A673 (cell line): ENCODE data around the gene RALGAPB. TPM values are rescaled to one million over a fixed set of nuclear protein-coding genes. Genes with fewer than 3 reads are reported as not detected.

ENCODE experiments used
- BruUV-seq: library from RNA; stranded (reverse); fragments of 400-500 nt; replicated peaks from 2 replicates; lab custom pipeline; 2021; lab: Mats Ljungman, UMichigan
- CTCF ChIA-PET: fragments of 300-600 bp; sonication (Branson Sonifier 250); formaldehyde crosslinking; loops from one replicate; lab custom pipeline; 2022; ENCODE audit warnings: antibody characterized with exemption; lab: Charles Lee
- POLR2A ChIA-PET: fragments of 300-600 bp; sonication (Branson Sonifier 250); formaldehyde crosslinking; loops from one replicate; lab custom pipeline; 2022; ENCODE audit warnings: antibody characterized with exemption; ENCODE audit not compliant: low non-redundant PET; lab: Charles Lee
- DNase-seq: peaks from one replicate; pipeline ENCODE4 v3.0.0-alpha.2; 2015; ENCODE audit warnings: low spot score
- H3K27ac ChIP-seq: fragments of 200-600 bp; sonication (generic); 2 replicates; pipeline ENCODE4 v1.5.1; 2016; ENCODE audit warnings: mixed run types, low read depth, mild to moderate bottlenecking, mixed read lengths, antibody characterized with exemption, low read length; ENCODE audit not compliant: poor library complexity, severe bottlenecking
- H3K27me3 ChIP-seq: fragments of 200-600 bp; sonication (generic); replicated peaks from 2 replicates; pipeline ENCODE4 v1.6.1; 2017; ENCODE audit warnings: mixed run types, low read depth, mild to moderate bottlenecking, mixed read lengths, antibody characterized with exemption, low read length; ENCODE audit not compliant: insufficient read depth, poor library complexity
- H3K36me3 ChIP-seq: fragments of 200-600 bp; sonication (generic); 2 replicates; pipeline ENCODE4 v1.6.1; 2016; ENCODE audit warnings: mixed run types, mild to moderate bottlenecking, mixed read lengths, antibody characterized with exemption, low read length; ENCODE audit not compliant: insufficient read depth, poor library complexity, severe bottlenecking
- H3K4me1 ChIP-seq: fragments of 200-600 bp; sonication (generic); 2 replicates; pipeline ENCODE4 v1.6.1; 2017; ENCODE audit warnings: mixed run types, mild to moderate bottlenecking, mixed read lengths, antibody characterized with exemption, low read length; ENCODE audit not compliant: insufficient read depth, poor library complexity, severe bottlenecking
- H3K4me3 ChIP-seq: fragments of 200-600 bp; sonication (generic); 2 replicates; pipeline ENCODE4 v1.5.1; 2016; ENCODE audit warnings: low read depth, mixed run types, mild to moderate bottlenecking, mixed read lengths, low read length; ENCODE audit not compliant: poor library complexity, severe bottlenecking
- H3K9me3 ChIP-seq: fragments of 200-600 bp; sonication (generic); 2 replicates; pipeline ENCODE4 v1.6.1; 2016; ENCODE audit warnings: mixed run types, low read depth, mild to moderate bottlenecking, mixed read lengths, antibody characterized with exemption, low read length; ENCODE audit not compliant: poor library complexity, severe bottlenecking
- EZH2 ChIP-seq: fragments of 200-600 bp; sonication (generic); IDR thresholded peaks from 2 replicates; pipeline ENCODE4 v1.6.1; 2017; ENCODE audit warnings: borderline replicate concordance, low read depth, mild to moderate bottlenecking, mixed read lengths, antibody characterized with exemption, low read length; ENCODE audit not compliant: poor library complexity, severe bottlenecking
- intact Hi-C: fragments of 100-400 bp; cut with micrococcal nuclease; formaldehyde crosslinking; loops from one replicate; pipeline ENCODE4 v1.10.0; 2022; ENCODE audit not compliant: unreplicated experiment
- total RNA-seq: library from RNA; stranded (reverse); gene quantifications from 2 replicates; pipeline ENCODE4 v1.2.3, GENCODE V29; 2021
- TF ChIP-seq, protein P1 (sequence below): fragments of 300-800, 200-600 bp; sonication (generic); conservative IDR thresholded peaks from 2 replicates; pipeline ENCODE4 v1.5.1; 2017; ENCODE audit warnings: low read depth, mild to moderate bottlenecking, antibody characterized with exemption, low read length, moderate library complexity, mixed read lengths

The RALGAPB gene
- total RNA-seq, 1 experiment from 2014 or later = 34.4 TPM

DNA sequence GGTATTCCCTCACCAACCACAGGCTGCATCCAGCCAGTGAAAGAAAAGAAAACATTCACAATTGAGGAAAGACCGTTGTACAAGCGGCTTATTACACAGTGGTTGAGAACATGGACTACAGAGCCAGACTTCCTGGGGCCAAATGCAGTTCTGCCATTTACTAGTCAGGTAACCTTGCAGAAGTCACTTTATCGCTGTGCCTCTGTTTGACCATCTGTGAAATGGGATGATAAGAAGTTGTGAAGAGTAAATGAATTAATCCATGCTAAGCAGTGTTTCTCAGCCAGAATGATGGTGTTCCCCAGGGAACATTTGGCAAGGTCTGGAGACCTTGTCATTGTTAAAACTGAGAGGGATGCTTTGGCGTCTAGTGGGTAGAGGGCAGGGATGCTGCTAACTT lies 143.8 kb downstream of the RALGAPB start:
- intact Hi-C loops = no loop called here
- ChIA-PET POLR2A (no interaction called here), CTCF (interaction anchor here (1.0 kb wide), 1 partner anchor 12 kb away, joined by 3 read pairs; no protein-coding TSS in a partner anchor)
- no peak for DNase-seq
- no TSS peak for BruUV-seq
- Histone ChIP-seq H3K4me3 (no peak overlapping the region), H3K36me3 (no peaks in the 10 kb centered on the region), H3K27ac (no peak overlapping the region), H3K27me3 (peaks cover 23% of the 10 kb centered on the region), H3K4me1 (no peaks in the 10 kb centered on the region), H3K9me3 (no peaks in the 10 kb centered on the region)
- TF ChIP-seq, protein P1, sequence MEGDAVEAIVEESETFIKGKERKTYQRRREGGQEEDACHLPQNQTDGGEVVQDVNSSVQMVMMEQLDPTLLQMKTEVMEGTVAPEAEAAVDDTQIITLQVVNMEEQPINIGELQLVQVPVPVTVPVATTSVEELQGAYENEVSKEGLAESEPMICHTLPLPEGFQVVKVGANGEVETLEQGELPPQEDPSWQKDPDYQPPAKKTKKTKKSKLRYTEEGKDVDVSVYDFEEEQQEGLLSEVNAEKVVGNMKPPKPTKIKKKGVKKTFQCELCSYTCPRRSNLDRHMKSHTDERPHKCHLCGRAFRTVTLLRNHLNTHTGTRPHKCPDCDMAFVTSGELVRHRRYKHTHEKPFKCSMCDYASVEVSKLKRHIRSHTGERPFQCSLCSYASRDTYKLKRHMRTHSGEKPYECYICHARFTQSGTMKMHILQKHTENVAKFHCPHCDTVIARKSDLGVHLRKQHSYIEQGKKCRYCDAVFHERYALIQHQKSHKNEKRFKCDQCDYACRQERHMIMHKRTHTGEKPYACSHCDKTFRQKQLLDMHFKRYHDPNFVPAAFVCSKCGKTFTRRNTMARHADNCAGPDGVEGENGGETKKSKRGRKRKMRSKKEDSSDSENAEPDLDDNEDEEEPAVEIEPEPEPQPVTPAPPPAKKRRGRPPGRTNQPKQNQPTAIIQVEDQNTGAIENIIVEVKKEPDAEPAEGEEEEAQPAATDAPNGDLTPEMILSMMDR = no peak
- TF ChIP-seq EZH2 = no peak

DNA sequence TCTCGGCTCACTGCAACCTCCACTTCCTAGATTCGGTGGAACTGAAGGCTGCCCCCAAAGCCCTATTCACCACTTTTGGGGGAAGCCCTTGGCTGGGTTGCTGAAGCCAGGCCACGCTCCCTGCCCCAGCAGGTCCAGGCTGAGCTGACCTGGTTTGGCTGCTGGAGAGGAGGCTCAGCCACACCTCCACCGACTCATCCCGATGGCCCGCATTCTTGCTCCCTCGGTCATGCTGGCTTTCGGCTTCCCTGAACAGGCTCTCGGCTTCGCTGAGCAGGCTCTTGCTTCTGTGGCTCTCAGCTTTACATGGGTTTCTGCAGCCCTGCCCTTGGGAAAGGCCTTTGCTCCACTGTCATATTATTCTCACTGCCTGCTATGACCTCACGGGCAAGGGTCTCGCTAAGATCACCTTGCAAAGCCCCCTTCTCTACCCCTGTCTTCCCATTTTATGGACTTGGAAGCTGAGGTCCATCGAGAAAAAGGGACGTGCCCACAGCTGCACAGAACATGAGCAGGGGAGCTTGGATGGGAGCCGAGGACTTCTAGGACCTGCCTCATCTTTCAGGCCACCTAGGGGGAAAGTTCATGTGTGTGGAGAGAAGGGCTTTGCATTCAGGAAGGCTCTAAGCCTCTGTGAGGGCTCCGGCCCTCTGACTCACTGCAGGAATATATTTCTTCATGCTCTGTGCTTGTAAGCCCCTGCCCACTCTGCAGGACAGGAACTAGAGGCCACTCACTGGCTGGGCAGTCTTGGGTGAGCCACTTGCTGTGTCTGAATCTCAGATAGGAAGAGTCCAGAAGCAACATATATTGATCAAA lies 144.6 kb downstream of the RALGAPB start:
- no peaks in the 10 kb centered on the region for H3K36me3 ChIP-seq
- no peak for DNase-seq
- ChIA-PET CTCF (interaction anchor here (0.7 kb wide), 1 partner anchor 14 kb away, joined by 3 read pairs; no protein-coding TSS in a partner anchor), POLR2A (no interaction called here)
- no TSS peak for BruUV-seq
- H3K4me1 ChIP-seq = no peaks in the 10 kb centered on the region
- H3K27ac ChIP-seq = no peak overlapping the region
- no peak overlapping the region for H3K4me3 ChIP-seq
- H3K27me3 ChIP-seq = peaks cover 24% of the 10 kb centered on the region
- intact Hi-C loops = no loop called here
- no peak for TF ChIP-seq EZH2
- TF ChIP-seq, protein P1 = no peak
- no peaks in the 10 kb centered on the region for H3K9me3 ChIP-seq

DNA sequence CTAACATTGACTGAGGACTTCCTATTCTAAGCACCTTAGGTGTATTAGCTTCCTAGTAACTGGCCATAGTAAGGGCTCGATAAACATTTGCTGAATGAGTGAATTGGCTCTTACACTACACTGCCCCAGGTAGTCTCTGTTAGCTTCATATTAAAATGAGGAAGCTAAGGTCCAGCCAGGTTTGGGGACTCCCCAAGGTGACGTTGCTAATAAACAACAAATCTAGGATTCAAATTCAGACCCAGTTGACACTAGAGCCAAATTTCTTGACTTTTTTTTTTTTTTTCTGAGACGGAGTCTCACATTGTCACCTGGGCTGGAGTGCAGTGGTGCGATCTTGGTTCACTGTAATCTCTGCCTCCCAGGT lies 145.2 kb downstream of the RALGAPB start:
- intact Hi-C loops = no loop called here
- Histone ChIP-seq H3K9me3 (no peaks in the 10 kb centered on the region), H3K4me1 (no peaks in the 10 kb centered on the region), H3K27me3 (peaks cover 24% of the 10 kb centered on the region), H3K36me3 (no peaks in the 10 kb centered on the region), H3K4me3 (no peak overlapping the region), H3K27ac (no peak overlapping the region)
- POLR2A ChIA-PET = no interaction called here
- CTCF ChIA-PET = interaction anchor here (0.7 kb wide), 1 partner anchor 15 kb away, joined by 3 read pairs; no protein-coding TSS in a partner anchor
- DNase-seq = no peak
- TF ChIP-seq EZH2 = no peak
- TF ChIP-seq, protein P1 = no peak
- no TSS peak for BruUV-seq
